HG02973 (cell line): ENCODE measurements around the gene ZSWIM5.
"Not testable (repeated sequence)": the region's sequence is repeated elsewhere in the genome, so short reads cannot be mapped to it uniquely, and the experiment has no call there.

Experiments
- ATAC-seq: cut with Tn5 transposase; IDR thresholded peaks from one replicate; pipeline ENCODE4 v1.9.1; 2021; ENCODE audit warnings: moderate library complexity; ENCODE audit not compliant: unreplicated experiment

ZSWIM5 gene

GRCh38 chr1:45205910-45206721 lies at the start of gene ZSWIM5:
Gene ZSWIM5 (minus strand): TSS chr1:45206605. CDS start chr1:45206350, 255 bp downstream.
- no peak for ATAC-seq

- ATAC-seq, result no peak
These were observed 48.1 kb upstream of the ZSWIM5 start for GRCh38 chr1:45254490-45254889.

- no peak for ATAC-seq
These were observed 44.1 kb upstream of the ZSWIM5 start for GRCh38 chr1:45250544-45250943.

GRCh38 chr1:45248004-45248403 lies 41.6 kb upstream of the ZSWIM5 start:
- not testable (repeated sequence) for ATAC-seq

GRCh38 chr1:45246760-45247159 lies 40.4 kb upstream of the ZSWIM5 start:
- no peak for ATAC-seq

- not testable (repeated sequence) for ATAC-seq
These were observed 40.0 kb upstream of the ZSWIM5 start for GRCh38 chr1:45246359-45246758.

- ATAC-seq, result no peak
These were observed 38.3 kb upstream of the ZSWIM5 start for GRCh38 chr1:45244660-45245059.

- ATAC-seq, result no peak
These were observed 37.3 kb upstream of the ZSWIM5 start for GRCh38 chr1:45243476-45244343.

GRCh38 chr1:45238846-45239245 lies 32.4 kb upstream of the ZSWIM5 start:
- no peak for ATAC-seq

GRCh38 chr1:45236136-45236535 lies 29.7 kb upstream of the ZSWIM5 start:
- ATAC-seq, result no peak

- ATAC-seq, result no peak
These were observed 24.1 kb upstream of the ZSWIM5 start for GRCh38 chr1:45230537-45230936.

GRCh38 chr1:45225598-45225997 lies 19.2 kb upstream of the ZSWIM5 start:
- ATAC-seq, result no peak

- not testable (repeated sequence) for ATAC-seq
These were observed 17.3 kb upstream of the ZSWIM5 start for GRCh38 chr1:45223710-45224109.

GRCh38 chr1:45221716-45222115 lies 15.3 kb upstream of the ZSWIM5 start:
- ATAC-seq, result no peak

GRCh38 chr1:45216861-45217260 lies 10.5 kb upstream of the ZSWIM5 start:
- ATAC-seq, result no peak

- no peak for ATAC-seq
These were observed 9.8 kb upstream of the ZSWIM5 start for GRCh38 chr1:45216200-45216541.

- no peak for ATAC-seq
These were observed 9.2 kb upstream of the ZSWIM5 start for GRCh38 chr1:45215485-45216199.

GRCh38 chr1:45213892-45214291 lies 7.5 kb upstream of the ZSWIM5 start:
- no peak for ATAC-seq

- ATAC-seq, result no peak
These were observed 4.7 kb upstream of the ZSWIM5 start for GRCh38 chr1:45211076-45211475.

GRCh38 chr1:45206808-45207623 lies 611 bp upstream of the ZSWIM5 start:
- no peak for ATAC-seq
